ENCODE measurements around the gene ANO7.

ANO7 gene

DNA sequence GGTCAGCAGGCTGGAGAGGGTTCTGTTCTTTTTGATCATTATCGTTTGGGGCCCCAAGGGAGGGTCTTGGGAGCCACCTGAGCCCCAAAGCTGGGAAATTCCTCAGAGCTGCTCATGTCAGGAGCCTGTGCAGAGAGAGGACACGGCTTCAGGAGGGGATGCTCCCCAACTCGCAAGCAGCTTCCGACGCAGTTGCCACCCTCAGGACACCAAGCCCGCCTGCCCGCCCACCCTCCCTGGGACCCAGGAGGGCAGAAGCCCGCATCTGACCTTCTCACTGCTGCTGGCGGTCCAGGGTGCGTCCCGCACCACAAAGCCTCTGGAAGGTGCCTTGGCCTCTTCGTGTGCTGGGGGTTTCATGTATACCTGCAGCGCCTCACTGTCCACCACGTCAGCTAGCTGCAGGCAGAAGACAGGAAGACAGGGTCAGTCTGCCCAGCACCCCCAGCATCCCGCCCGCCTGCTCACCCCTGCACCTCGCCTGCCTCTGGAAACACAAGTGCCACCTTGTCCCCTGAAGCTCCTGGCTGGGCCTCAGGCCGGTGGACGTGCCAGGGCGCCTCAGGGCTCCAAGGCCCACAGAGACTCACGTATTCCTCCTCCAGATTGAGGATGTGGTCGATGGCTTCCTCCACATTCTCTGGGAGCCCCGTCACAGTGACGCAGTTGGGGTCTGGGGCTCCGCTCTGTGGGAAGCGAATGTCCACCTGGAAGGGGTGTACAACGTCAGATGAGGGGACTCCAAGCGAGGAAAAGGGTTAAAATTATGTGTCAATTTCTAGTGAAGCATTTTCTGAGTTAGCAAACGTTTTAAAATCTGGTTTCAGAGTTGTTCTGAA is 41.3 kb downstream of the ANO7 start:
- DNase-seq = no peak

DNA sequence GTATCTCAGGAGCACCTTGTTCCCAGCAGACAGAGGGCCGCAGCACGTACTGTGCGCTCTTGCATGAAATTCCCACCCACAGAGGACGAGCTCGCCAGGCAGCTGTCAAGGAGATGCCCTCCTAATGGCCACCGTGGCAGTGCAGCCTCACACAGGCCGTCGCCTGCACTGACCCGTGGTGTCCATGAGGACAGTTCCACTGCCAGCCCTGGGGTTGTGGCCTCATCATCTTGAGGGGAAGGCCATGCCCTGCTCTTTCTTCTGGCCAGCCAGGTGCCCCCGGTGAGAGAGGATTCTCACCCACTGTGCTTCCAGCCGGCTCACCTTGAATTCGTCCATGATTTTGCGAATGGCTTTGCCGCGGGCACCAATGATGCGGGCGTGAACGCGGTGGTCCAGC is 42.0 kb downstream of the ANO7 start:
- no peak for DNase-seq

DNA sequence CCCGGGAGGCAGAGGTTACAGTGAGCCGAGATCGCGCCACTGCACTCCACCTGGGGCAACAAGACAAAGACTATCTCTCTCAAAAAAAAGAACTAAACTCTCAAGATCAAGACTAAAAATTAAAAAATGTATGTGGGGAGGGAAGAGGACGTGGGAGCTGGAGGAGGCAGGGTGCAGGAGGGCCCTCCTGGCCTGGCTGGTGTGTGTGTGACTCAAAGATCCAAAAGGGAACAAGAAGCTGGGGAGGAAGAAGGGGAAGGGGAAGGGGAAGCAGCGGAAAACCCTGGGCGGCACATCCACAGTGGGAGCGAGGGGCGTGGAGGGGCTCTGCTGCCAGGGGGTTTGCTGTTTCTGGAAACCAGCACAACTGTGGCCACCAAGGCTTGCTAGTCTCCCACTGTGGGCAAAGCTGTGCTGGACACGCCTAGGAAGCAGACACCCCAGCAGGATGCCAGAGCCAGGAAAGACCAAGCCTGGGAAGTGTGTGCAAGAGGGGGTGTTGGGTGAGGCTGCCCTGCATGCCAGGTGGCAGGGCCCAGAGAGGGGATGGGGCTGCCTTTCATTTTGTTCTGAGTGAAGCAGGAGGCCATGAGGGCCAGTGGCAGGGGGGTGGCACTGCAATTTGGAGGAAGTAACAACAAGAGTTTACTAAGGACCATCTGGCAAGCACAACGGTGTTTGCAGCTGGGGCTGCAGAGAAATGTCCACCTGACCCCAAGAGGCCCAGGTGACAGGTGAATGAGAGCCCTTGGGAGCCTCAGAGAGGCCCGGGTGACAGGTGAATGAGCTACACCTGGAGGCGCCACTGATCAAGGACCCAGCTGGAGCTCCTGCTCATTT is 44.5 kb downstream of the ANO7 start:
- DNase-seq = no peak

DNA sequence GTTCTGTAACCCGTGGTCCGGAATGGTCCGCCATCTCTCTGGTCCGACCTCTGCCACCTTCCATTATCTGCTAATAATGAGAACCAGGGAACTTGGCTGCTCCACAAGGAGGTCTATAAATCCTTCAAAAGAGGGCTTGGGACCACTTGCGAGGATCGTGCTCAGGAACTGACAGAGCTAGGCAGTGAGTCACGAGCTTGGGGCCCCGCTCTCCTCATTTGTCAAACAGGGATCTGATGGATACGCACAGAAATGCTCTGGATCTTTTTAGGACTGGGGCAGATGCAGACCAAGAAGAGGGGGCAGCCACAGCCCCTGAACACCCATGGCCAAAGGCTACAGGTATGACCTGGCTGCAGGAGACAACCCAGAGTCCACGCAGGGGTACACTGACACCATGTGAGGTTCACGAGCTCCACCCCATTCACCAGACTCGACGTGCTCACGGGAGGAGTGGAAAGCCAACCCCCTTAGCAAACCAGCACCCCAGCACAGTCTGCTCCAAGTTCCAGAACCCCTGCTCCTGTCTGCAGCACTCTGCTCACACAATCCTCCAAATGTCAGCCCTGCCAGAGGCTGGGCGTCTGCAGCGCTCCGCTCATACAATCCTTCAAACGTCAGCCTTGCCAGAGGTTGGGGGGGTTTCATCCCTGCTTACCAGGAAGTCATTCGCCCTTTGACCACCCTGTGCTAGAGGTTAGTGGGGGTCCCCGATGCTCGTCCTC is 45.8 kb downstream of the ANO7 start:
- no peak for DNase-seq

DNA sequence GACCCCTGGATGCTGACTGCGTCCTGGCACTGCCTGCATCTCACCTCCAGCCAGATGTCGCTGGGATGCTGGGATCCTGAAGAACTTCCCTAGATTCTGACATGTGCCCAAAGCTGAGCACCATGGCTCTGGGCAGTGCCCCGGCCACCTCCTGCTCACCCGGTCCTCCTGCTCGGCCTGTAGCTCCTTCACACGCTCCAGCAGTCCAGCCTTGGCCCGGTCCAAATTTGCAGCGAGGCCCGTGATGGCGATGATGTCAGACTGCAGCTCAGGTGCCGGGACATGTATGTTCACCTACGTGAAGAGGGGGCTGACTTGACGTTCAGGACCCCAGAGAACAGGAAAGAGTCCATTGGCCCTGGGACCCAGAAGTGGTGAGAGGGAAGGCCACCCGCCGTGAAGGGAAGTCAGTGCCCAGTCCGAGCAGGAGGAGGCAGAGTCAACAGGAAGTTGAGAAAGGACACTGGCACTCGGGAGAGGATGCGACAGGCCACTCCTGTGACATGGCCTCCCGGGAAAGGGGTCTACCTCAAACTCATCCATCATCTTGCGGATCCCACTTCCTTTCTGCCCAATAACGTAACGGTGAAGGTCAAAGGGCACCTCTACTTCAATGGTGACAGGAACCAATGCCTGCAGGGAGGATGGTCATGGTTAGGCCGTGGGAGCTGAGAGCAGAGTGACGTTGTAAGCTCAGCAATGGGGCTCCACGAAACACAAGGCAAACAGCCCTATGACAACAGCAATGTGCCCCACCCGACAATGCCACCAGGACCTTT is 46.7 kb downstream of the ANO7 start:
- no peak for DNase-seq

DNA sequence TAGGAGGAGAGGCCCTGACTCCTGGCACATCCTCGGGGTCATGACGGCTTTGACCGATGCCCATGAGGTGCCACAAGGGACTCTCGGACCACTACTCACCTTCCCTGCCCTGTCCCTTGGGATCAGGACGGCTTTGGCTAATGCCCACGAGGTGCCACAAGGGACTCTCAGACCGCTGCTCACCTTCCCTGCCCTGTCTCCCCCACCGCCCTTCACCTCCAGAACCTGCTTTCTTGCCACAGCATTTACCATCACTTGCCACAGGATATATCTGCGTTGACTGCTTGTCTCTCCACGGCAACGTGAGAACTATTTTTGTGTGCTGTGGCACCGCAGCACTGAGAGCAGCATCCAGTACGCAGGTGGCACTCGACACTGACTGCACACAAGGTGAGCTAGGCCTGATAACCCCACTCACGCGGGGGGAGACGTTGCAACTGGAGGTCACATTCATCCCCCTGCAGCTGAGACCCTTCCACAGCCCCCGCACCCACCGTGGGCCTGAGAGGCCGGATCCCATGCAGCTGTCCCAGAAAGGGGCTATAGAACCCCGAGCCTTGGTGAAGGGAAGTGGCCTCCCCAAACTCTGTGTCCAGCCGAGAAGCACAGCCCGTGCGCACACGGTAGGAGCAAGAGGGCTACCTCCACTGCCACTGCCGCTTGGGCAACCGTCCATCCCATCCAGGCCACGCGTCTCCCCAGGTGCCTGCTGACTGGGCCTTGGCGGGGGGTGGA is 47.5 kb downstream of the ANO7 start:
- no peak for DNase-seq

DNA sequence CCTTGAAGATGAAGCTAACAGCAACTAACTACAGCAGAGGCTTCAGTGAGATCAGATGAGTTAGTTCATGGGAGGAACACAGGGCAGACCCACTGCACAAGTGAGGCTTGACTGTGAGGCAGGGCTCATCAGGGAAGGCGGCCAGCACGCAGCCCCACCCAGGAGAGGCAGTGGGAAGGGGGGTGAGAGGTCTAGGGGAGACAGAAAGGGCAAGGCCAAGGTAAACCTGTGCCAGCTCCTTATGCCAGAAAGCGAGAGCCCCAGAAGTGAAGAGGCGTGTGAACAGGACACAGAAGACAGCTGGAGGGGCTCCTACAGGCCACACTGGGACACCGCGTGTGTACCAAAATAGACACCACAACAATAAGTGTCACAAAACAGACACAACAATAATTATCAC is 48.6 kb downstream of the ANO7 start:
- DNase-seq = no peak

DNA sequence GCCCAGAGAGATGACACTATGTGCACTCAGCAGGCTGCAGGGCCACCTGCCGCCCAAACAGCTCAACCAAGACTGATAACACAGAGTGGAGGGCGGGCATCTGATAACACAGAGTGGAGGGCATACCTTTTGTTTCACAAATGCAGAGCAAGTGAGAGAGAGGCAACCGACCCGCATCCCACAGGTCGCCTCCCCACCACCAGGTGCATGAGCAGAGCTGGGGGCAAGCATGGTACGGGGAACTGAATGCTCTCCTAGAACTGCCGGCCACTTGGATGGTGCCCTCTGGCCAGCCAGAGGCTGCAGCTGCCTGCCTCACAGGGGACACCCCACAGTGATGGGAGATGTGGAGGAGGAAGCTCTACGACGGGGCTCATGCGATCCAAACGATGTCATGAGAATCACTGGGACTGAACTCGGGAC is 49.5 kb downstream of the ANO7 start:
- no peak for DNase-seq

DNA sequence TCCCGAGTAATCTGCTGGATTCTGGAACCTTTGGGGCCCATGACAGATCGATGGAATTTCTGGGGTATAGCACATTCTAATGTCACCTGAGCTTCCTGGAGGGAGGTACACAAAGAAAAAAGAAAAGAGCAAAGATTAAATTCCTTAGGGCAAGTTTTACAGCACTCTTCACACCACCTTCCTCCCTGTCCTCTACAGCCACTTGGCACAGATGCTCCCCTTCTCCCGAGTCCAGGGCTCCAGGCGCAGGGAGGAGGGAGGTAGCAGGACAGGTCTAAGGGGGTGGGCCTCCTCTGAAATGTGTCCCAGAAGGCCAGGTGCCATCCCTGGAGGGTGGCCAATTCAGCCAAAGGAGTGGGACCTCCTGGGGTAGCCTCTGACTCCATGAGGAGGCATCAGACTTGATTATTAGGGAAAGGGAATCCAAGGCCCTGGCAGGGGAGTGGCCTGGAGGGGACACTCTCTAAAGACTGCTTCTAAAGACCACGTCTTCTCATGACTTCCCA is 50.3 kb downstream of the ANO7 start:
- DNase-seq = no peak

DNA sequence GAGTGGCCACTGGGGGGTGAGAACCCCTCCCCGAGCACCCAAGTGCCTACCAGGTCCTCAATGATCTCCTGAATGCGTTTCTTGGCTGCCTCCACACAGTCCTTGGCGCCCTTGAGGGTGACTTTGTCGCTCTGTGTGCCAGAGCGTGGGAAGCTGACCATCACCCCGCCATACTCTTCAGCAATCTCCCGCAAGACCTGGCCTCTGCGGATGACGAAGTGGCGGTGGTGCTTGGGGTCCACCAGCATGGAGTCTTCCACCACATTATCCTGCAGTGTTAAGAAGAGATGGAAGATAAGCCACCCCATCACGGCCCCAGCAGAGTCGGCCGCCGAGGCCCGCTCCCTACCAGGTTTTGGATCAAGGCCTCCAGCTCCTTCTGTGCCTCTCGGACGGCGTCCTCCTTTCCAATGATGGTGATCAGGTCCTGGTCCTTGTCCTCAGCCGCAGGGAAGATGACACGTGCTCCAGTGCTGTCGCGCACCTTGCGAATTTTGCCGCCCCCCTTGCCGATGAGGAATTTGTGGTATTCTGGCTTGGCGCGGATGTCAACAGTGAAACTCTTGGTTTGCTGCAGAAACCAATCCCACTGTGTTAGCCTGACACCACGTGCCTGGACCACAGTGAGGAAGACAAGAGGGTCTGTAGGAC is 51.2 kb downstream of the ANO7 start:
- DNase-seq = no peak

DNA sequence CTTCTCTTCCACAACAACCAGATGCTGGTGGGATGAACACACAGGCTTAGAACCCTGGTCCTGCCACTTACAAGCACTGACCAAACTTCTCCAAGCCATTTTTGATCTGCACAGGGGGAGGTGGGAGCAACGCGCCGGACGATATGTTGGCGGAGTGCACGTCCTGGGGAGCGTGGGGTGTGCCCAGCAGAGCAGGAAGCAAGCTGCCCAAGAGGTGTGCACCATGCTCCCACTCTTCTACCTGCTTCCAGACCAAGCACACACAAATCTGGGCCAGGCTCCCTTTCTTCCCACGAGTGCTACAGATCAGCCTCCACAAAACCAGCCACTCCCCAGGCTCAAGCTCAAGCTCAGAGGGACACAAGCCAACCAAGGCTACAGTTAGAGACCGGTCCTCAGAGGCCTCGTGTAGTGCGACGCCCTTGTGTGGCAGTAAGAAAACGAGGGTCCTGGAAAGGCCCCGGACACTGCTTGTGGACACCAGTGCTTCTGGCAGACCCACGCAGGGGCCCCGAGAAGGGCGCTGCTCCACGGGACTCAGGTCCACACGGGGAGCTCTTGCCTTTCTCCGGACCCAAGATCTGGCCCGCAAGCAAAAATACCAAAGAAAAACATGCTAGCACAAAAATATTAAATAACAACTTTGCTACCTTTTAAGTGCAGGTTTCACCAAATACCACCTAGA is 52.0 kb downstream of the ANO7 start:
- DNase-seq = no peak

DNA sequence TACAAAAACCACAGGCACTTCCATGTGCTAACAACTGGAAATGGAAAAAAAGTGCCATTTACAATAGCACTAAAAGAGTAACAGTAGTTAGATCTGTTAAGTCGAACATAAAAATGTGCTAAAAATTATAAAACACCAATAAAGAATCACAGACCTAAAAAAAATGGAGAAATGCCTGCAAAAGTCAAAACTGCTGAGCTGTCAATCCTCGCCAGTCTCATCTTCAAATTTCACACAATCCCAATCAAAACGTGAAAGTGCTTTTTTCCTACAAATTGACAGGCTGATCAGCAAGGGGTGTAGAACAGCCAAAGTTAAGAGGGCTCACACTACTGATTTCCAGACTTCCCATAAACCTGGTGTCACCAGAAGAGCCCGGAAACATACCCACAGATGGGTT is 53.2 kb downstream of the ANO7 start:
- DNase-seq = no peak

DNA sequence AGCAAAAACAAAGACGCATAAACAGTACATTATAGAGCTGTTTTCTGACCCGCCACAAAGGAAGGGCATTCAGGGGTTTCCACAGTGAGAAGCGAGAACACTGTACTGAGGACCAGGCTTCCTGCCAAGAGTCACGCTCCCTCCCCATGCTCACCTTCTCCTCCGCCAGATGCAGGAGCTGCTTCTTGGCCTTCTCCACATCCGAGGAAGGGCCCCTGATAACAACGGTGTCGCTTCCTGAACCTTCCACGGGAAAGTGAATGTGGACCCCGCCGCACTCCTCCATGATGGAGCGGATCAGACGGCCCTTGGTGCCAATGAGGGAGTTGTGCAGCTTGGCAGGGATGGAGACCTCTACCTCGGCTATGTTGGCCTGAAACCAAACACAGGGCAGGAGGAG is 53.8 kb downstream of the ANO7 start:
- no peak for DNase-seq

DNA sequence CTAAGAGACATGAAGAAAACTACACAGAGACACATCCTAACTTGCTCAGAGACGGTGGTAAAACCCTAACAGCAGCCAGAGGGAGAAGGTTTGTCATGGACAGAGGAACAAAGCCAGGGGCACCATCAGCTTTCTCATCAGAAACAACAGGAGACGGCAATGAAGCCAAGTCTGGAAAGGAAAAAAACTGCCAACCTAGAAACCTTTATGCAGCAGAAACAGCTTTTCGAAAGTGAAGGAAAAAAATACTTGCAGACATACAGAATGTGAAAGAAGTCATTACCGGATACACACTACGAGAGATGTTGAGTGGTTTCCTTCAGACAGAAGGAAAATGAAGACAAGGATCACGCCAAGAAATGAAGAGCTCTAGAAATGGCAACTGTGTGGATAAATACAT is 55.9 kb downstream of the ANO7 start:
- no peak for DNase-seq

DNA sequence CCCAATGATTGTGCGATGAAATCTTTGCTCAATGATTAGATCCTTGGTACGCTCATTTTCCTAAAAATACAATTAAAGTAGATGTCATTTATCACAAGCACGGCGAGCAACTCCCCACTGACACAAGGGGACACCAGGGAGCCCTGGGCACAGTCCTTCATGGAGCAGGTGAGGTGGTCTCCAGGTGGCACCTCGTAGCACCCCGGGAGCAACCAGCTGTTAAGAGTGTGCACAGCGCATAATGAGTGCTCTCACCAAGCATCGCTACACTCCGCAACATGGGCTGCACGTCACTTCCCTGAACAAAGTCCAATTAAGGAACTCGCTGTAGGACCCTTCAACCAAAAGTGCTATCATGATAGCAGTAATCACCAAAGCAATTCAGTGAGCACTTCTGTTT is 59.8 kb downstream of the ANO7 start:
- no peak for DNase-seq

DNA sequence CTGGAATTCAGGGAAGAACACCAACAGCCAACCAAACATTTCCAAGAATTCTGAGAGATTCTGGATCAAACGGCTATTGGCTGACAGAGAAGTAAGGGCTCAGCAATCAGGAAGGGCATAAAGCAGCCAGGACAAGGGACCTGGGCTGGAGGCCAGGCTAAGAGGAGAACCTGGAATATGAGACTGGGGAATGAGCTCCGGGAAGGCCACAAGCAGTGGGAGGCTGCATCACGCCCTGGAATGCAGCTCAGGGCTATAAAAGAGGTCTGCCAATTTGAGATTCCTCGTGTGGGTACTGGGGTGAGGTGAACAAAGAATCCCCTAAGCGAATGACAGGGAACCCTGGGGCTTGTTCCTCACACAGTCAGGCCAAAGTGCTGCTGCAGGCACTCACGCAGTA is 60.4 kb downstream of the ANO7 start:
- no peak for DNase-seq

DNA sequence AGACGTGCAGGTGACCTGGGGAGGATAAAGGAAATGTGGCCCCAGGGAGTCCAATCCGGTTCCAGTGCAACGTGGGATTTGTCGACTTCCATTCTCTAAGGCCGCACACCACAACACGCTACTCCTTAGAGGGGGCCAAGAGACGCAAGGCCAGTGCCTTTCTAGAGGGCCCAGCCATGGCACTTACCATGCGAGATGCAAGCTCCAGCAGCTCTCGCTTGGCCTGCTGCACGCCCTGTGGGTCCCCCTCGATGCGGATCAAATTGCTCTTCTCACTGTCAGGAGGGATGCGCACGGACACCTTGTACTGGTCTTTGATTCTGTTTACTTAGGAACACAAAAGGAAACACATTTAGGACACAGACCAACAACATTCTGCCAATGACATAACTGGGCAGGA is 61.2 kb downstream of the ANO7 start:
- DNase-seq = no peak

DNA sequence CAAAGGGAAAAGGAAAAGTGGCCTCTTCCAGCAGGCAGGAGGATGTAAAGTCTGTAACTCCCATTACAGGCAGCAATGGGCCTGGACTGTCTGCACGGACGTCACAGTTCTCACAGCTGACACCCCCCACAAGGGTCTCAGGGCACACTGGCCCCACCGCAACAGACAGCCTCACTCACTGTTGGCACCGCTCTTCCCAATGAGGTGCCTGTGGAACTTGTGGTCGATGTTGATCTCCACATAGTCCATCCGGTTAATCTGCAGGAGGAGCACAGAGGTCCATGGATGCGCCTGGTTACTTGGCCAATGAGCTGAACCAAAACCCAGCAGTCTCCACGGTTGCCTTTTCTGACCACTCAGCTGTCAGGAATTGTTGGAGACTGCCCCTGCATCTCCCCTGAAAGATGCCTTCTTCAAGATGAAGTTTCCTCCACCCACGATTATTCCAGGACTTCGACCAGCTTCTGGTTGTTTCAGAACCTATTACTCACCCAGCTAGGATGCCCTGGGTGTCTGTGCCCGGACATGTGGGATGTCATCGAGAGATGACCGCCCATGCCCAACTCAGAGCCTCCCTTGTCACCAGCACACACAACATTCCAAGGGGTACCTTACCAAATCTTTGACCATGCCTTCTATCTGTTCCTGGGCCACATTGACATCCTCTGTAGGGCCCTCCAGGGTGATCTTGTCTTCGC is 64.5 kb downstream of the ANO7 start:
- no peak for DNase-seq

DNA sequence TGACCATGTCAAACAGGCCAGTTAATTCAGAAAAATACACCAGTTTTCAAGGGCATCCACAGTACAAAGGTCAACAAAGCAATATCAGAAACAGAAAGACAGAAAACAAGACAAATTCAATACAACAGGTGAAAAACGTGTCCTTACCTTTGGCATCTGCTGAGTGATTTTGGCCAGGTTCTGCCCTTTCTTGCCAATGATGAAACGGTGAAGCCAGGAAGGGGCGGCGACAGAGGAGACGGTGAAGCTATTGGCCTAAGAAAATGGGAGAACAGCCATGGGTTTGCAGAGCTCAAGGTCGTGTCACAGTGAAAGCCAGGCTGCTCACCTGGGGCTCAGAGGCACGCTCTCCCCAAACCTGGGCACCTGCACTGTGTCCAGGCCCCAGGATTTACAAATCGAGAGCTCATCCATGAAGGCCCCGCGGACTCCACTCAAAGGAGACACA is 66.5 kb downstream of the ANO7 start:
- DNase-seq = no peak

Measured in fibroblast of skin of right quadriceps (primary cell).